CD4-positive, alpha-beta T cell treated with Interleukin-15 for 1 hour (primary cell): Measurements from ENCODE around the gene NEDD1.

Source experiments
- DNase-seq: peaks from one replicate; pipeline ENCODE4 v3.0.0-alpha.2; 2020

Gene NEDD1

GRCh38 chr12:96902076-96902475 lies 5.0 kb upstream of the NEDD1 start:
- no peak for DNase-seq

- DNase-seq: no peak
Observed at GRCh38 chr12:96906498-96906848, 584 bp upstream of the NEDD1 start.

GRCh38 chr12:96907671-96908422 lies 790 bp downstream of the NEDD1 start:
- no peak for DNase-seq

GRCh38 chr12:96908423-96908675 lies 1.3 kb downstream of the NEDD1 start:
- DNase-seq: no peak

- no peak for DNase-seq
Observed at GRCh38 chr12:96912261-96912660, 5.2 kb downstream of the NEDD1 start.

- DNase-seq: no peak
Observed at GRCh38 chr12:96912943-96913342, 5.9 kb downstream of the NEDD1 start.

- no peak for DNase-seq
Observed at GRCh38 chr12:96919510-96920210, 12.6 kb downstream of the NEDD1 start.

- no peak for DNase-seq
Observed at GRCh38 chr12:96948782-96949181, 41.7 kb downstream of the NEDD1 start.

- DNase-seq: no peak
Observed at GRCh38 chr12:96979532-96979931, 72.5 kb downstream of the NEDD1 start.

GRCh38 chr12:96980991-96981414 lies 73.9 kb downstream of the NEDD1 start:
- no peak for DNase-seq

GRCh38 chr12:96981911-96982310 lies 74.9 kb downstream of the NEDD1 start:
- no peak for DNase-seq

- no peak for DNase-seq
Observed at GRCh38 chr12:96982671-96983070, 75.6 kb downstream of the NEDD1 start.

- peak; percentile 18 for DNase-seq
Observed at GRCh38 chr12:96985515-96986362, 78.7 kb downstream of the NEDD1 start.

GRCh38 chr12:96986883-96987523 lies 79.9 kb downstream of the NEDD1 start:
- no peak for DNase-seq

- DNase-seq: no peak
Observed at GRCh38 chr12:96988919-96989318, 81.9 kb downstream of the NEDD1 start.

- DNase-seq: no peak
Observed at GRCh38 chr12:96989916-96990315, 82.9 kb downstream of the NEDD1 start.

GRCh38 chr12:96994900-96995299 lies 87.8 kb downstream of the NEDD1 start:
- no peak for DNase-seq

GRCh38 chr12:96995861-96996260 lies 88.8 kb downstream of the NEDD1 start:
- no peak for DNase-seq

GRCh38 chr12:96997797-96998484 lies 90.9 kb downstream of the NEDD1 start:
- DNase-seq: no peak

GRCh38 chr12:97003276-97003675 lies 96.2 kb downstream of the NEDD1 start:
- no peak for DNase-seq
